Aorta (tissue), 5 donors: ENCODE measurements around the gene CCDC85B. TPM values are rescaled to one million over a fixed set of nuclear protein-coding genes. Genes with fewer than 3 reads are reported as not detected.

ENCODE experiments used
- ATAC-seq: fragments of 200-7000 bp; cut with Tn5 transposase; one replicate; pipeline ENCODE4 v1.9.1; 2022; ENCODE audit warnings: moderate library complexity; ENCODE audit not compliant: low FRiP score
- DNase-seq, 2 donors: peaks; one replicate each; pipeline ENCODE4 v3.0.0-alpha.2; 2020
- H3K27ac ChIP-seq, 2 donors: one replicate each; pipeline ENCODE4 v1.5.1; 2013; ENCODE audit warnings: low read length in 2 of 2, mild to moderate bottlenecking in 2 of 2, moderate library complexity in 2 of 2, control low read depth in 1 of 2, inconsistent platforms in 1 of 2, low read depth in 1 of 2
- H3K27me3 ChIP-seq, 2 donors: one replicate each; pipeline ENCODE4 v1.6.1; 2013; ENCODE audit warnings: control low read depth in 1 of 2, low read length in 1 of 2, mild to moderate bottlenecking in 1 of 2, moderate library complexity in 1 of 2; ENCODE audit not compliant: insufficient read depth in 2 of 2, control insufficient read depth in 1 of 2
- H3K36me3 ChIP-seq, 2 donors: one replicate each; pipeline ENCODE4 v1.6.1; 2013; ENCODE audit warnings: control low read depth in 1 of 2, low read length in 1 of 2, mild to moderate bottlenecking in 1 of 2; ENCODE audit not compliant: insufficient read depth in 2 of 2, control insufficient read depth in 1 of 2
- H3K4me1 ChIP-seq, 2 donors: one replicate each; pipeline ENCODE4 v1.6.1; 2013; ENCODE audit warnings: low read length in 2 of 2, control low read depth in 1 of 2, mild to moderate bottlenecking in 1 of 2, moderate library complexity in 1 of 2; ENCODE audit not compliant: insufficient read depth in 2 of 2, control insufficient read depth in 1 of 2
- H3K4me3 ChIP-seq, 2 donors: one replicate each; pipeline ENCODE4 v1.5.1; 2013; ENCODE audit warnings: low read length in 2 of 2, control low read depth in 1 of 2, mild to moderate bottlenecking in 1 of 2
- H3K9me3 ChIP-seq: one replicate; pipeline ENCODE4 v1.6.1; 2013; ENCODE audit warnings: mild to moderate bottlenecking, low read length; ENCODE audit not compliant: control insufficient read depth
- WGBS, 2 donors: extraction: QIAGEN DNeasy Blood & Tissue Kit; methylation state at CpG; one replicate each; pipeline ENCODE4 v1.1.7; 2013; 5-methylcytosine and 5-hydroxymethylcytosine counted together
- intact Hi-C, 2 donors: fragments of 100-400 bp; cut with DNase I; formaldehyde crosslinking; loops; one replicate each; pipeline versions ENCODE4 v1.14.2 to v1.15.0; 2022
- polyA plus RNA-seq, 2 donors: library from polyadenylated mRNA; stranded (reverse); fragments of 200-250 nt; gene quantifications; one replicate each; pipeline ENCODE4 v1.2.3, GENCODE V29; 2013
- total RNA-seq, 2 donors: library from RNA; stranded (reverse); fragmentation: NEBNext Ultra II Directional; extraction: Animal tissue kit (Norgen Biotek cat#: 25700); gene quantifications; one replicate each; pipeline ENCODE4 v1.2.1, GENCODE V29; 2021
- donor health status: healthy with polysubstance abuse.
- donor health status: Bipolar disorder and iron deficiency.
- donor health status: DM: no; HTN: no; CAD: no.
- donor health status: DM: no; HTN: no; CAD: no.
- donor health status: DM: yes; HTN: yes; CAD: no.

CCDC85B gene
- total and polyA plus RNA-seq, 4 donors, result 23.9 to 72.8 (median 38.5) TPM

DNA sequence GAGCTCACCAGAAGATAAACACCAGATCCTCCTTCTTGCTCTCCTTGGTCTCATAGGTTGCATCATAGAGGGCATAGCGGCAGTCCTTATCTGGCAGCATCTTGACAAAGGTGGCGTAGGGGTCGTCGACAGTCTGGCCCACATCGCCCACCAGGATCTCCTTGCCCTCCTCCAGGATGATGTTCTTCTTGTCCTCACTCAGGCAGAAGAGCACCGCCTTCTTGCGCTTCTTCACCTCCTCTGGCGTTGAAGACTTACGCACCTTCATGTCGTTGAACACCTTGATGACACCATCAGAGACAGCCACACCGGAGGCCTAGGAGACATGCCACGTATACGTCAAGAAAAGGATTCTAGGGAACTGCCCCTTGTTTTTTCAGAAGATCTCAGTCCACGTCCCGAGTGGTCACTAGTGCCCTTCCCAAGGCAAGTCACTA is 34.5 kb upstream of the CCDC85B start:
- WGBS, 2 donors, result 77 to 78% methylated on average over 15 of the region's 15 CpGs
- DNase-seq, result peak in 1 of 2 donors; percentile 39
- no peak overlapping the region for H3K27ac ChIP-seq
- no peaks in the 10 kb centered on the region for H3K4me1 ChIP-seq
- ATAC-seq, result no peak
- no peak overlapping the region for H3K4me3 ChIP-seq
- peaks cover 3 to 9% of the 10 kb centered on the region in 2 donors for H3K36me3 ChIP-seq
- no peaks in the 10 kb centered on the region for H3K27me3 ChIP-seq
- H3K9me3 ChIP-seq, result no peaks in the 10 kb centered on the region
- intact Hi-C loops, result no loop called here

DNA sequence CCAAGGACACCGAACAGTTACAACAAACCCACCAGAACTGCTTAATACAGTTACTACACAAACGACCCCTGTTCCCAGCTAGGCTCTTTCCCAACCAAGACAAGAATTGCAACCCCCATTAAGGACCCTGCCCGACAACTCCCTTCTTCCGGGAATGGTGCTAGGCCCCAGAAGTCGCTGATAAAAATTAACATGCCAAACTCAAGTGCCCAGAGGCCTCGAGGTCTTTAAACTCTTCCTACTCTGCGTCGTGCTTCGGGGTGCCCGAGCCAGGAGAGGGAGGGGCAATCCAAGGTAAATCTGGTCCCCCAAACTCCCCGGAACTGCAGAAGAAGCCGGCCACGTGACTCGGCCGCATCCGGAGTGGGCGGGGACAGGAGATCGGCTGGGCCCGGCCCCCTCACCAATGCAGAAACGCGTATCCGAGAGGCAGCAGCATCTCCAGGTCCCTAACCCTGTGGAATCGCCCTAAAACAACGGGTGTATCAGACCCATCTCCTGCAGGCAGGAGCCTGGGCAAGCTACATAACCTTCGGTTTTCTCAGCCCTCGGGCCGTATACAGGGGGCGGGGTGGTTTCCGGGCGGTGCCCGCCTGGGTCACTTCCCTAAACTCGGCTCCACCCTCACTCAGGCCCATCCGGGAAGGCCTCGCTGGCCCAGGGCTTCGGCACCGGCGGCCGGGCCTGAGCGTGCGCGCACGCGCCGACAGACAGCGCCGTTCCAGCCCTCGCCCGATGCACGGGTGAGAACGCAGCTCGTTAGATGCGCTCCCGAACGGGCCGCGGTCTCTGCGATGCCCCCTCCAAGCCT is 33.6 kb upstream of the CCDC85B start:
- peak; percentile 70 for ATAC-seq
- no peaks in the 10 kb centered on the region for H3K4me1 ChIP-seq

DNA sequence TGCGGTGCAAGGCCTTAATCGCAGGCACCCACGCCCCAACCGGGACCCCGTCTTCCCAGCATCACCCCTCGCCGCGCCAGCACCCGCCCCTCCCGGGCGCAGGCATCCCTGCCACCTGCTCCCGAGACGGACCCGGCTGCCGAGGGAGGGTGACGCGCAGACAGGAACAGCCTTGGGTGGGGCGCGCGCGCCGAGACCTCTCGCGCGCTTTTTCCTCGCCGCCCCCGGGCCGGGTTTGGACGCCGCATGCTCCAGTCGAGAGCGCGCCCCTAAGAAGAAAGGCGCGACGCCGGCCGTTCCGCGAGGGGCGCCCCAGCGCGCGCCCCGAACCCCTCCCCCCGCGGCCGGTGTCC is 33.0 kb upstream of the CCDC85B start:
- ATAC-seq (no peak), DNase-seq (peak; percentile 75 to 87)
- no peaks in the 10 kb centered on the region for H3K27me3 ChIP-seq
- intact Hi-C loops, result no loop called here
- H3K4me1 ChIP-seq, result no peaks in the 10 kb centered on the region
- peaks cover 3 to 8% of the 10 kb centered on the region in 2 donors for H3K36me3 ChIP-seq
- no peaks in the 10 kb centered on the region for H3K9me3 ChIP-seq
- 0 to 1% methylated on average over 26 to 49 of the region's 49 CpGs for WGBS, 2 donors
- H3K27ac ChIP-seq, result peak overlapping the region; percentile 46 to 70
- peak overlapping the region; percentile 64 to 77 for H3K4me3 ChIP-seq

More for the DNA sequence above, 33.6 kb upstream of the CCDC85B start:
- Histone ChIP-seq H3K9me3 (no peaks in the 10 kb centered on the region), H3K27ac (peak overlapping the region; percentile 46 to 70), H3K36me3 (peaks cover 3 to 9% of the 10 kb centered on the region in 2 donors), H3K27me3 (no peaks in the 10 kb centered on the region), H3K4me3 (peak overlapping the region; percentile 64 to 77)
- intact Hi-C loops, result no loop called here
- DNase-seq, result peak; percentile 92 to 94
- 1% methylated on average over 56 to 57 of the region's 57 CpGs for WGBS, 2 donors

DNA sequence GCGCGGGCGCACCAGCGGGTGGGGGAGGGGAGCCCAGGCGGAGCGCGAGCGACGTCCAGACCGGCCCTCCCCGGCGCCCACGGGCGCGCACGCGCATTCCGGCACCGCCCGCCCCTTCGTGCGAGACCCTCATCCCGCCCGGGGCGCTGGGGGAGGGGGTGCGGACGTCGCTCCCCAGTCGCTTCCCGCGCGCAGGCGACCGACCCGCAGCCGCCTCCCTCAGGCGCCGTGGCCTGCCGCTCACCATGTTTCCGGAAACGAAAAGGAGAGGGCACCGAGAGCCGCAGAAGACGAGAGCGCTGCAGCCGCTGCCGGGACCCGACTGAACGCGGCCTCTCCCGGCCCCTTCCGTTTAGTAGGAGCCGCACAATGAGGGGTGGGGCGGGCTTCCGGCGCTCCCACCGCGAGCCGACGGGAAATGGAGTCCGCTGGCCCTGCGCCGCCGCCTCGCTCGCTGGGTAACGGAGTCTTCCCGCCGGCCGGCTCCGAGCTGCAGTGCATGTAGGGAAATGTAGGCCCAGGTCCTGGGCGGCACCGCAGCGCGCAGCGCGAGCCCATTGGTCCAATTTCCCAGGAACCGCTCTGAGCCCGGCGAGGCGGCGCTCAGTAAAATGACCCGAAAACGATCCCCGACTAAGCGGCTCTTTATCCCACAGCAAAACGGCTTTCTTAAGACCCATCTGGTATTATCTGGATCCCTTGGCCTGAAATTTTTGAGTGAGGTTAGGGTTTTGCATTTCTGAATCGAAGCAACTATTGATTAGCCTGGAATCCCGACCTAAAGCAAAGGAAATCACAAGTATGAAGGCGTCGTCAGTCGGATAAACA is 32.4 kb upstream of the CCDC85B start, which contains the start of gene CFL1:
Gene CFL1 (minus strand): TSS at position 328 of the 828 bp plus-strand sequence. CDS start 81 bp downstream, at position 247.
- ATAC-seq, result peak; percentile 88
- Histone ChIP-seq H3K9me3 (no peaks in the 10 kb centered on the region), H3K27me3 (no peaks in the 10 kb centered on the region), H3K36me3 (peaks cover 3 to 5% of the 10 kb centered on the region in 2 donors), H3K4me1 (no peaks in the 10 kb centered on the region), H3K4me3 (peak within 1 kb of the TSS; percentile 64 to 77), H3K27ac (peak within 1 kb of the TSS; percentile 84 to 93)
- WGBS, 2 donors, result 0% methylated on average over 76 to 92 of the region's 92 CpGs
- DNase-seq, result peak; percentile 99 to 100
- intact Hi-C loops, result loop anchor here in 1 of 2 donors (1.0 kb wide), 1 partner anchor 61 kb away; the partner anchor contains the start of genes C11orf68 and DRAP1

DNA sequence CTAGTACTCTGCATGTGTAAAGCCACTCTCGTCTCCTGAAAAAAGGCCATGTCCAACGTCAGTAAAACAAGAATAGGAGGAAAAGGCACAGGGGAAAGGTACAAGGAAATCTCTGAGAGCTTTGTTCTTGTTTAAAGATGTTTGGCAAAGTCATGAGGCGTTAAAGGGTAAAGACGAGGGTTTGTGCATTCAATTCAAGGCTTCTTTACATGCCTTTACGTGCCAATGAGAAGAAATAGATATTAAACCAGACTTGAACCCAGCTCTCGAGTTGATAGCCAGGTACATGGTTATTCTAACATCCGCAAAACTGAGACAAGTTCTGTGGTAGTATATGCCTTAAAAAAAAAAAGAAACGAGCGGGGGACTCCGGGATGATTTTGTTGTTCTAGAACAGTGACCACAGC is 31.8 kb upstream of the CCDC85B start:
- Histone ChIP-seq H3K36me3 (peaks cover 3 to 7% of the 10 kb centered on the region in 2 donors), H3K4me3 (peak overlapping the region; percentile 54 to 56), H3K9me3 (no peaks in the 10 kb centered on the region), H3K27me3 (no peaks in the 10 kb centered on the region), H3K27ac (peak overlapping the region; percentile 84 to 93), H3K4me1 (no peaks in the 10 kb centered on the region)
- intact Hi-C loops, result loop anchor here in 1 of 2 donors (1.0 kb wide), 1 partner anchor 61 kb away; the partner anchor contains the start of genes C11orf68 and DRAP1
- no peak for DNase-seq
- ATAC-seq, result no peak
- 0% methylated on average over 10 of the region's 10 CpGs for WGBS, 2 donors

DNA sequence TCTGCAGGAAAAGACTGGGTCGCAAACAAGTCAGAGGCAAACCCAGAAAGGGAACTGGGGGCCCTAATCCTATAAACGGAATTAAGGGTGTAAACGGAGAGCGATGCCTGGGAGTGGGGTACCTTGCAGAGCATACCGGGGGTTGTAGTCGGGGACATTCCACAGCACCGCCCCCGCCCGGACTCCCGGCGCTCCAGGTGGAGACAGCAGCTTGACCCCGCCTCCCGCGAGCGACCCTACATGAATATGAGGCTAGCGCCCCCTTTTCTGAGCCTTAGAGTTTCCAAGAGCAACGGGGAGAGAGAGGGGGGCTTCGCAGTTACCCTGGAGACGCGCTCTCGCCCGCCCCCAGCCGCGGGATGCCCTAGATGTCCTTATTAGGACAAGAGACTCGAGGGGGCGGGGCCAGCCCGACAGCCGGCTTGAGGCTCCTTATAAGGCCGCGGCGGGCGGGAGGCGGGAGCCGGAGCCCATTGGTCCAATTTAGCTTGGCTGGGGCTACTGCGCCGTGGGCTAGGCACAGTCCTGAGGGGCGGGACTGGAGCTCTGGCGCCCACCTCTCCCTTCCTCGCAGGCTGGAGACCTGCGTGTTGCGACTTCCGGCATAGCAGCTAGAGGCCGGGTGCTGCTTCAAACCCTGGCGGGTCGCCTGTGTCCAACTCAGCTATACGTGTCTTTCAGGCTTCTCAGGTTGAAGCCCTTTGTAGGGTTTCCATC is 31.2 kb upstream of the CCDC85B start:
- DNase-seq (peak; percentile 100), ATAC-seq (peak; percentile 90)
- intact Hi-C loops, result no loop called here
- no peaks in the 10 kb centered on the region for H3K27me3 ChIP-seq
- H3K36me3 ChIP-seq, result peaks cover 3 to 6% of the 10 kb centered on the region in 2 donors
- peak overlapping the region; percentile 54 to 64 for H3K4me3 ChIP-seq
- peak overlapping the region; percentile 96 to 97 for H3K27ac ChIP-seq
- 0% methylated on average over 42 to 46 of the region's 46 CpGs for WGBS, 2 donors
- H3K4me1 ChIP-seq, result no peaks in the 10 kb centered on the region
- H3K9me3 ChIP-seq, result no peaks in the 10 kb centered on the region

DNA sequence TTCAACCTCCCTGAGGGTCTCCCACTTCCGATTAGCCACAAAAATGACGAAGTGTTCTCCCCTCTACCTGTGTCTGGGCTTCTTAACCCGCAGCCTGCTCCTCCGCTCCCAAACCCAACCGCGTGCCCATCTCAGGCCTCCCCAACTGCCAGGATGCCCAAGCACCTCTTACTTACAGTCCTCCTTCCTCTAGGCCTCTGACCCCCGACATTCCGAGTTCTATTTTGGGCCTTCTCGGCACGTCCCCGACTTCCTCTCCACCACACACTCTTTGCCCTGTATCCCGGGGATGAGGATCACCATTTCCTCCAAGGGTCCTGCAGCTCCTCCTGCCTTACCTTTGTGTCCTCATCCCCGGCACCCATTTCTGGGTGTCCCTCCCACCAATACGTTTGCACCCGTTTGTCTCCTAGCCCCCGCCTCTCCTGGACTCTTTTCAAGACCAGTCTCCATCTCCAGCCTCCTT is 30.6 kb upstream of the CCDC85B start:
- DNase-seq (peak in 1 of 2 donors; percentile 73), ATAC-seq (no peak)
- Histone ChIP-seq H3K36me3 (peaks cover 3 to 5% of the 10 kb centered on the region in 2 donors), H3K4me1 (no peaks in the 10 kb centered on the region), H3K9me3 (no peaks in the 10 kb centered on the region), H3K27ac (peak overlapping the region; percentile 96 to 97), H3K27me3 (no peaks in the 10 kb centered on the region), H3K4me3 (peak overlapping the region; percentile 14 to 64)
- intact Hi-C loops, result no loop called here
- WGBS, 2 donors, result 0 to 1% methylated on average over 16 of the region's 16 CpGs
